ENCODE results near the gene ZNF800. TPM values are rescaled to one million over a fixed set of nuclear protein-coding genes. Genes with fewer than 3 reads are reported as not detected.

The ZNF800 gene
- 10 to 100 TPM; 14.1 to 15.2 TPM for total RNA-seq
- polyA plus RNA-seq = 10 to 100 TPM in 1 of 2 donors, 1 to 10 TPM in 1; 4.8 to 11.5 TPM

GRCh38 chr7:127392566-127393367 lies at the start of gene ZNF800:
TSS of gene ZNF800 (minus strand) at chr7:127392708. CDS start at chr7:127391557, 1,151 bp downstream.
- no peak for TF ChIP-seq FOXA2 (IDR thresholded peaks at IDR 0.05)
- TF ChIP-seq GABPA (IDR thresholded peaks at IDR 0.05 in 1 of 2, conservative IDR thresholded peaks at IDR 0.05 in 1 of 2) = peak; percentile 50 to 84
- TF ChIP-seq RXRA (IDR thresholded peaks at IDR 0.05) = no peak
- TF ChIP-seq TAF1 (conservative IDR thresholded peaks at IDR 0.05) = peak; percentile 91
- TF ChIP-seq, protein P1, sequence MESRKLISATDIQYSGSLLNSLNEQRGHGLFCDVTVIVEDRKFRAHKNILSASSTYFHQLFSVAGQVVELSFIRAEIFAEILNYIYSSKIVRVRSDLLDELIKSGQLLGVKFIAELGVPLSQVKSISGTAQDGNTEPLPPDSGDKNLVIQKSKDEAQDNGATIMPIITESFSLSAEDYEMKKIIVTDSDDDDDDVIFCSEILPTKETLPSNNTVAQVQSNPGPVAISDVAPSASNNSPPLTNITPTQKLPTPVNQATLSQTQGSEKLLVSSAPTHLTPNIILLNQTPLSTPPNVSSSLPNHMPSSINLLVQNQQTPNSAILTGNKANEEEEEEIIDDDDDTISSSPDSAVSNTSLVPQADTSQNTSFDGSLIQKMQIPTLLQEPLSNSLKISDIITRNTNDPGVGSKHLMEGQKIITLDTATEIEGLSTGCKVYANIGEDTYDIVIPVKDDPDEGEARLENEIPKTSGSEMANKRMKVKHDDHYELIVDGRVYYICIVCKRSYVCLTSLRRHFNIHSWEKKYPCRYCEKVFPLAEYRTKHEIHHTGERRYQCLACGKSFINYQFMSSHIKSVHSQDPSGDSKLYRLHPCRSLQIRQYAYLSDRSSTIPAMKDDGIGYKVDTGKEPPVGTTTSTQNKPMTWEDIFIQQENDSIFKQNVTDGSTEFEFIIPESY (IDR thresholded peaks at IDR 0.05) = no peak
- no peak for TF ChIP-seq HNF4G (IDR thresholded peaks at IDR 0.05)
- no peak for TF ChIP-seq FOXA1 (IDR thresholded peaks at IDR 0.05)
- TF ChIP-seq, protein P2, sequence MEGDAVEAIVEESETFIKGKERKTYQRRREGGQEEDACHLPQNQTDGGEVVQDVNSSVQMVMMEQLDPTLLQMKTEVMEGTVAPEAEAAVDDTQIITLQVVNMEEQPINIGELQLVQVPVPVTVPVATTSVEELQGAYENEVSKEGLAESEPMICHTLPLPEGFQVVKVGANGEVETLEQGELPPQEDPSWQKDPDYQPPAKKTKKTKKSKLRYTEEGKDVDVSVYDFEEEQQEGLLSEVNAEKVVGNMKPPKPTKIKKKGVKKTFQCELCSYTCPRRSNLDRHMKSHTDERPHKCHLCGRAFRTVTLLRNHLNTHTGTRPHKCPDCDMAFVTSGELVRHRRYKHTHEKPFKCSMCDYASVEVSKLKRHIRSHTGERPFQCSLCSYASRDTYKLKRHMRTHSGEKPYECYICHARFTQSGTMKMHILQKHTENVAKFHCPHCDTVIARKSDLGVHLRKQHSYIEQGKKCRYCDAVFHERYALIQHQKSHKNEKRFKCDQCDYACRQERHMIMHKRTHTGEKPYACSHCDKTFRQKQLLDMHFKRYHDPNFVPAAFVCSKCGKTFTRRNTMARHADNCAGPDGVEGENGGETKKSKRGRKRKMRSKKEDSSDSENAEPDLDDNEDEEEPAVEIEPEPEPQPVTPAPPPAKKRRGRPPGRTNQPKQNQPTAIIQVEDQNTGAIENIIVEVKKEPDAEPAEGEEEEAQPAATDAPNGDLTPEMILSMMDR (IDR thresholded peaks at IDR 0.05; ENCODE audit: low read depth, low read length, missing input control) = no peak
- TF ChIP-seq HNF4A (conservative IDR thresholded peaks at IDR 0.05) = no peak
- no peak for TF ChIP-seq SP1 (IDR thresholded peaks at IDR 0.05)
- TF ChIP-seq, protein P3, sequence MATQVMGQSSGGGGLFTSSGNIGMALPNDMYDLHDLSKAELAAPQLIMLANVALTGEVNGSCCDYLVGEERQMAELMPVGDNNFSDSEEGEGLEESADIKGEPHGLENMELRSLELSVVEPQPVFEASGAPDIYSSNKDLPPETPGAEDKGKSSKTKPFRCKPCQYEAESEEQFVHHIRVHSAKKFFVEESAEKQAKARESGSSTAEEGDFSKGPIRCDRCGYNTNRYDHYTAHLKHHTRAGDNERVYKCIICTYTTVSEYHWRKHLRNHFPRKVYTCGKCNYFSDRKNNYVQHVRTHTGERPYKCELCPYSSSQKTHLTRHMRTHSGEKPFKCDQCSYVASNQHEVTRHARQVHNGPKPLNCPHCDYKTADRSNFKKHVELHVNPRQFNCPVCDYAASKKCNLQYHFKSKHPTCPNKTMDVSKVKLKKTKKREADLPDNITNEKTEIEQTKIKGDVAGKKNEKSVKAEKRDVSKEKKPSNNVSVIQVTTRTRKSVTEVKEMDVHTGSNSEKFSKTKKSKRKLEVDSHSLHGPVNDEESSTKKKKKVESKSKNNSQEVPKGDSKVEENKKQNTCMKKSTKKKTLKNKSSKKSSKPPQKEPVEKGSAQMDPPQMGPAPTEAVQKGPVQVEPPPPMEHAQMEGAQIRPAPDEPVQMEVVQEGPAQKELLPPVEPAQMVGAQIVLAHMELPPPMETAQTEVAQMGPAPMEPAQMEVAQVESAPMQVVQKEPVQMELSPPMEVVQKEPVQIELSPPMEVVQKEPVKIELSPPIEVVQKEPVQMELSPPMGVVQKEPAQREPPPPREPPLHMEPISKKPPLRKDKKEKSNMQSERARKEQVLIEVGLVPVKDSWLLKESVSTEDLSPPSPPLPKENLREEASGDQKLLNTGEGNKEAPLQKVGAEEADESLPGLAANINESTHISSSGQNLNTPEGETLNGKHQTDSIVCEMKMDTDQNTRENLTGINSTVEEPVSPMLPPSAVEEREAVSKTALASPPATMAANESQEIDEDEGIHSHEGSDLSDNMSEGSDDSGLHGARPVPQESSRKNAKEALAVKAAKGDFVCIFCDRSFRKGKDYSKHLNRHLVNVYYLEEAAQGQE (IDR thresholded peaks at IDR 0.05) = peak; percentile 65
- no peak for TF ChIP-seq YY1 (IDR thresholded peaks at IDR 0.05)
- no peak for TF ChIP-seq MAX (IDR thresholded peaks at IDR 0.05)
- TF ChIP-seq NR2F2 (IDR thresholded peaks at IDR 0.05) = no peak
- peak in 1 of 2 donors; percentile 3 for TF ChIP-seq RAD21 (IDR thresholded peaks at IDR 0.05)
- TF ChIP-seq ATF3 (IDR thresholded peaks at IDR 0.05) = no peak
- TF ChIP-seq JUND (IDR thresholded peaks at IDR 0.05) = no peak
- no peak for TF ChIP-seq EGR1 (IDR thresholded peaks at IDR 0.05; ENCODE audit: low read depth in 2 of 2)
- WGBS = under 1% methylated on average over 67 of the region's 67 CpGs
- H3K27me3 ChIP-seq (ENCODE audit: control insufficient read depth in 4 of 4, insufficient read depth in 4 of 4, low read length in 3 of 4) = no peaks in the 10 kb centered on the region
- peak within 1 kb of the TSS; percentile 97 for H3K27ac ChIP-seq (ENCODE audit: low read depth in 1 of 2, low read length in 2 of 2)
- peak; percentile 89 for DNase-seq (ENCODE audit: low spot score)
- H3K9me3 ChIP-seq (ENCODE audit: control insufficient read depth in 4 of 4, low read length in 3 of 4) = no peaks in the 10 kb centered on the region
- peaks cover 0 to 14% (median 4%) of the 10 kb centered on the region in 4 donors for H3K36me3 ChIP-seq (ENCODE audit: control insufficient read depth in 4 of 4, insufficient read depth in 3 of 4, low read depth in 1 of 4, low read length in 3 of 4)
- H3K4me1 ChIP-seq (ENCODE audit: control insufficient read depth in 4 of 4, insufficient read depth in 4 of 4, low read length in 3 of 4) = peaks cover 6 to 26% (median 15%) of the 10 kb centered on the region in 4 donors
- H3K4me3 ChIP-seq (ENCODE audit: low read depth in 1 of 3, low read length in 3 of 3) = peak within 1 kb of the TSS; percentile 82 to 100 (median 91)
- H3K9ac ChIP-seq (ENCODE audit: low read depth in 1 of 2, low read length in 2 of 2) = peak within 1 kb of the TSS; percentile 75 to 85

Data from liver (tissue), 9 donors.